Mesenteric fat pad (tissue), 1 donor: ENCODE data around the gene PCDHA5. TPM values are rescaled to one million over a fixed set of nuclear protein-coding genes. Genes with fewer than 3 reads are reported as not detected.

Experiments used
- DNase-seq: peaks from one replicate; pipeline ENCODE4 v3.0.0-alpha.2; 2020; ENCODE audit warnings: low spot score
- total RNA-seq: library from RNA; stranded (reverse); fragmentation: NEBNext Ultra II Directional; extraction: Animal tissue kit (Norgen Biotek cat#: 25700); gene quantifications from one replicate; pipeline ENCODE4 v1.2.1, GENCODE V29; 2021
- donor health status: DM: yes; HTN: yes; CAD: no.

Gene PCDHA5
- total RNA-seq, 1 donor from 2014 or later: 0.10 TPM

GRCh38 chr5:140857987-140858240 lies 36.5 kb downstream of the PCDHA5 start:
- DNase-seq: no peak

- DNase-seq: no peak
Measured at GRCh38 chr5:140862441-140863295, 41.3 kb downstream of the PCDHA5 start.

GRCh38 chr5:140868721-140869554 lies 47.5 kb downstream of the PCDHA5 start, which contains the start of gene PCDHA11:
PCDHA11 (plus strand) TSS chr5:140868957; CDS start chr5:140869104, 147 bp downstream.
- DNase-seq: no peak

- DNase-seq: no peak
Measured at GRCh38 chr5:140869555-140869886, 48.1 kb downstream of the PCDHA5 start.

- no peak for DNase-seq
Measured at GRCh38 chr5:140870221-140871201, 49.1 kb downstream of the PCDHA5 start.

Other genes with a start within 250 kb of the PCDHA5 start
- gene CD14, start 188.4 kb upstream of the PCDHA5 start, total RNA-seq: 224 TPM
- 9.6 TPM for gene TMCO6, start 182.2 kb upstream of the PCDHA5 start, total RNA-seq
- gene NDUFA2, start 174.0 kb upstream of the PCDHA5 start, total RNA-seq: 57.3 TPM
- gene IK, start 173.8 kb upstream of the PCDHA5 start, total RNA-seq: 66.4 TPM
- gene WDR55, start 156.7 kb upstream of the PCDHA5 start, total RNA-seq: 23.4 TPM
- gene DND1, start 148.0 kb upstream of the PCDHA5 start, total RNA-seq: 1.00 TPM
- gene HARS1, start 130.2 kb upstream of the PCDHA5 start, total RNA-seq: 50.7 TPM
- gene HARS2, start 130.2 kb upstream of the PCDHA5 start, total RNA-seq: 15.9 TPM
- gene ZMAT2, start 121.2 kb upstream of the PCDHA5 start, total RNA-seq: 37.9 TPM
- gene PCDHA1, start 35.5 kb upstream of the PCDHA5 start, total RNA-seq: not detected
- not detected for gene PCDHA2, start 26.8 kb upstream of the PCDHA5 start, total RNA-seq
- 0.29 TPM for gene PCDHA3, start 20.6 kb upstream of the PCDHA5 start, total RNA-seq
- gene PCDHA4, start 14.5 kb upstream of the PCDHA5 start, total RNA-seq: 0.32 TPM
- gene PCDHA6, start 6.3 kb downstream of the PCDHA5 start, total RNA-seq: 0.32 TPM
- gene PCDHA7, start 12.7 kb downstream of the PCDHA5 start, total RNA-seq: 0.22 TPM
- 0.19 TPM for gene PCDHA8, start 19.6 kb downstream of the PCDHA5 start, total RNA-seq
- 0.22 TPM for gene PCDHA9, start 26.8 kb downstream of the PCDHA5 start, total RNA-seq
- gene PCDHA10, start 34.3 kb downstream of the PCDHA5 start, total RNA-seq: 1.8 TPM
- 0.26 TPM for gene PCDHA11, start 47.3 kb downstream of the PCDHA5 start, total RNA-seq
- 0.29 TPM for gene PCDHA12, start 53.7 kb downstream of the PCDHA5 start, total RNA-seq
- gene PCDHA13, start 60.5 kb downstream of the PCDHA5 start, total RNA-seq: 0.58 TPM
- gene PCDHAC1, start 104.7 kb downstream of the PCDHA5 start, total RNA-seq: 0.61 TPM
- gene PCDHAC2, start 144.9 kb downstream of the PCDHA5 start, total RNA-seq: 1.1 TPM
- gene PCDHB1, start 229.8 kb downstream of the PCDHA5 start, total RNA-seq: not detected